PC-9 (cell line): ENCODE measurements around the gene BMAL1.

Source experiments
- CTCF ChIP-seq: fragments of 200-600 bp; sonication (generic); conservative IDR thresholded peaks from 2 replicates; pipeline ENCODE4 v1.6.1; 2017; ENCODE audit warnings: mixed run types, antibody characterized with exemption, mild to moderate bottlenecking, moderate library complexity
- EZH2 ChIP-seq: fragments of 200-600 bp; sonication (generic); IDR thresholded peaks from 2 replicates; pipeline ENCODE4 v1.8.0; 2017; ENCODE audit warnings: antibody characterized with exemption, low read depth

GRCh38 chr11:13237761-13238160 is 39.8 kb upstream of the BMAL1 start:
- TF ChIP-seq CTCF, result no peak
- TF ChIP-seq EZH2, result no peak
